Adrenal gland (tissue), 12 donors: ENCODE data around the gene PSMG2. TPM values are rescaled to one million over a fixed set of nuclear protein-coding genes. Genes with fewer than 3 reads are reported as not detected.

Source experiments
- DNase-seq, 7 donors: peaks; one replicate each; pipeline ENCODE4 v3.0.0-alpha.2; 2019 to 2020
- H3K27ac ChIP-seq, 5 donors: fragments of 200-600 bp; sonication (generic) in 4 of 5; 1 replicate in 3 of 5; 2 replicates in 2 of 5; pipeline versions ENCODE4 v1.5.1 to v1.8.0; 2016 to 2020; ENCODE audit warnings: mild to moderate bottlenecking in 1 of 5
- H3K27me3 ChIP-seq: fragments of 200-600 bp; 2 replicates; pipeline ENCODE4 v1.8.0; 2021
- H3K36me3 ChIP-seq, 2 donors: fragments of 200-600 bp; replicated peaks in 1 of 2; 1 replicate in 1 of 2; 2 replicates in 1 of 2; pipeline versions ENCODE4 v1.5.1 to v1.8.0; 2018 to 2022
- H3K4me1 ChIP-seq, 2 donors: fragments of 200-600 bp; replicated peaks in 1 of 2; 1 replicate in 1 of 2; 2 replicates in 1 of 2; pipeline versions ENCODE4 v1.5.1 to v1.8.0; 2018 to 2021
- H3K4me3 ChIP-seq, 4 donors: fragments of 200-600 bp; sonication (generic) in 3 of 4; one replicate each; pipeline ENCODE4 v1.5.1; 2016 to 2018
- H3K9me3 ChIP-seq, 3 donors: fragments of 200-600 bp; sonication (generic) in 1 of 3; replicated peaks in 1 of 3; 1 replicate in 2 of 3; 2 replicates in 1 of 3; pipeline versions ENCODE4 v1.5.1 to v1.8.0; 2016 to 2021
- CTCF ChIP-seq, 6 experiments: fragments of 450-650 bp in 4 of 6; fragments of 200-600 bp in 2 of 6; sonication (generic) in 1 of 6; IDR thresholded peaks; 1 replicate in 5 of 6; 2 replicates in 1 of 6; pipeline versions ENCODE4 v1.5.1 to v1.8.0; 2016 to 2021; ENCODE audit warnings: antibody characterized with exemption in 6 of 6, mild to moderate bottlenecking in 2 of 6, moderate library complexity in 1 of 6
- POLR2A ChIP-seq, 2 donors: fragments of 450-650 bp; IDR thresholded peaks; one replicate each; pipeline ENCODE4 v1.6.1; 2017; ENCODE audit warnings: antibody characterized with exemption in 2 of 2, mild to moderate bottlenecking in 2 of 2, moderate library complexity in 1 of 2
- WGBS, 4 donors: extraction: QIAGEN DNeasy Blood & Tissue Kit in 2 of 4; methylation state at CpG; one replicate each; pipeline versions ENCODE4 v1.1.5 to v1.1.7; 2013 to 2017; 5-methylcytosine and 5-hydroxymethylcytosine counted together
- intact Hi-C, 2 donors: fragments of 100-400 bp; cut with DNase I; formaldehyde crosslinking; loops; one replicate each; pipeline versions ENCODE4 v1.14.1 to v1.15.0; 2022 to 2023
- polyA plus RNA-seq, 3 donors: library from polyadenylated mRNA; stranded (reverse); fragments of 200-250 nt in 2 of 3; fragments of 350-450 nt in 1 of 3; fragmentation: Illumina TruSeq in 1 of 3; extraction: RNeasy Lipid Tissue Mini Kit (QIAGEN cat#74804) in 1 of 3; gene quantifications; one replicate each; pipeline ENCODE4 v1.2.3, GENCODE V29; 2013 to 2014
- total RNA-seq, 9 donors: library from RNA; depleted of rRNA in 4 of 9; stranded (reverse); fragments of >200 nt in 4 of 9; fragments of 120-200 nt in 1 of 9; fragmentation: NEBNext Ultra II Directional in 1 of 9; extraction: Animal tissue kit (Norgen Biotek cat#: 25700) in 1 of 9; gene quantifications; one replicate each; pipeline versions ENCODE4 v1.1.0 to v1.2.4, GENCODE V29; 2013 to 2023
- donor health status: healthy with polysubstance abuse.
- donor health status: Bipolar disorder and iron deficiency.
- donor health status: DM: yes; HTN: yes; CAD: no.
- donor health status: DM: no; HTN: no; CAD: no.
- donor health status: DM: no; HTN: no; CAD: no.
- donor health status: DM: yes; HTN: yes; CAD: no.

The PSMG2 gene
- total and polyA plus RNA-seq, 12 donors, result 54.9 to 99.9 (median 86.0) TPM

GRCh38 chr18:12750076-12750714 is 47.4 kb downstream of the PSMG2 start:
- WGBS, 4 donors, result 44 to 59% (median 55%) methylated on average over 14 of the region's 14 CpGs
- H3K9me3 ChIP-seq, result no peaks in the 10 kb centered on the region
- H3K4me3 ChIP-seq, result no peak overlapping the region
- intact Hi-C loops, result no loop called here
- no peak for TF ChIP-seq POLR2A (IDR thresholded peaks at IDR 0.05)
- no peak for TF ChIP-seq CTCF (IDR thresholded peaks at IDR 0.05)
- peak overlapping the region in 1 of 5 donors; percentile 49 for H3K27ac ChIP-seq
- peak; percentile 24 to 81 (median 69) for DNase-seq
- no peaks in the 10 kb centered on the region for H3K27me3 ChIP-seq
- no peaks in the 10 kb centered on the region for H3K36me3 ChIP-seq
- peaks cover 0 to 7% of the 10 kb centered on the region in 2 donors for H3K4me1 ChIP-seq

- no peaks in the 10 kb centered on the region for H3K9me3 ChIP-seq
- peak overlapping the region in 1 of 5 donors; percentile 49 for H3K27ac ChIP-seq
- H3K4me1 ChIP-seq, result peaks cover 0 to 7% of the 10 kb centered on the region in 2 donors
- intact Hi-C loops, result no loop called here
- DNase-seq, result no peak
- WGBS, 4 donors, result 82 to 93% (median 87%) methylated on average over 10 to 18 of the region's 18 CpGs
- no peak overlapping the region for H3K4me3 ChIP-seq
- H3K36me3 ChIP-seq, result no peaks in the 10 kb centered on the region
- TF ChIP-seq POLR2A (IDR thresholded peaks at IDR 0.05) (no peak), CTCF (IDR thresholded peaks at IDR 0.05) (no peak)
- no peaks in the 10 kb centered on the region for H3K27me3 ChIP-seq
Observed at GRCh38 chr18:12750715-12751502, 48.1 kb downstream of the PSMG2 start.

GRCh38 chr18:12751503-12751884 is 48.7 kb downstream of the PSMG2 start:
- Histone ChIP-seq H3K4me1 (peaks cover 0 to 7% of the 10 kb centered on the region in 2 donors), H3K9me3 (no peaks in the 10 kb centered on the region), H3K27ac (no peak overlapping the region), H3K36me3 (no peaks in the 10 kb centered on the region), H3K27me3 (no peaks in the 10 kb centered on the region), H3K4me3 (no peak overlapping the region)
- DNase-seq, result peak in 1 of 7 donors; percentile 40
- TF ChIP-seq CTCF (IDR thresholded peaks at IDR 0.05), result no peak
- no peak for TF ChIP-seq POLR2A (IDR thresholded peaks at IDR 0.05)
- 87 to 100% (median 96%) methylated on average over 2 to 5 of the region's 5 CpGs for WGBS, 4 donors
- intact Hi-C loops, result no loop called here

- Histone ChIP-seq H3K36me3 (no peaks in the 10 kb centered on the region), H3K9me3 (no peaks in the 10 kb centered on the region), H3K4me3 (no peak overlapping the region), H3K27me3 (no peaks in the 10 kb centered on the region), H3K27ac (no peak overlapping the region), H3K4me1 (peaks cover 0 to 7% of the 10 kb centered on the region in 2 donors)
- TF ChIP-seq CTCF (IDR thresholded peaks at IDR 0.05) (no peak), POLR2A (IDR thresholded peaks at IDR 0.05) (no peak)
- WGBS, 4 donors, result 45 to 67% (median 64%) methylated on average over 3 to 4 of the region's 4 CpGs
- peak in 1 of 7 donors; percentile 45 for DNase-seq
- intact Hi-C loops, result no loop called here
Observed at GRCh38 chr18:12751891-12752290, 49.0 kb downstream of the PSMG2 start.
